Ovary (tissue), 3 donors: ENCODE measurements around the gene TAF11L8.
"Not testable (repeated sequence)": the region's sequence is repeated elsewhere in the genome, so short reads cannot be mapped to it uniquely, and the experiment has no call there.

ENCODE experiments used
- POLR2A ChIP-seq: fragments of 450-650 bp; IDR thresholded peaks from one replicate; pipeline ENCODE4 v1.6.1; 2017; ENCODE audit warnings: antibody characterized with exemption, mild to moderate bottlenecking, moderate library complexity
- TF ChIP-seq, protein P1 (sequence below), 3 donors: fragments of 450-650 bp in 2 of 3; fragments of 200-600 bp in 1 of 3; IDR thresholded peaks; one replicate each; pipeline versions ENCODE4 v1.5.1 to v1.8.0; 2016 to 2022; ENCODE audit warnings: antibody characterized with exemption in 3 of 3, mild to moderate bottlenecking in 1 of 3
- donor health status: DM: no; HTN: no; CAD: no.

- not testable (repeated sequence) for TF ChIP-seq POLR2A
- TF ChIP-seq, protein P1, sequence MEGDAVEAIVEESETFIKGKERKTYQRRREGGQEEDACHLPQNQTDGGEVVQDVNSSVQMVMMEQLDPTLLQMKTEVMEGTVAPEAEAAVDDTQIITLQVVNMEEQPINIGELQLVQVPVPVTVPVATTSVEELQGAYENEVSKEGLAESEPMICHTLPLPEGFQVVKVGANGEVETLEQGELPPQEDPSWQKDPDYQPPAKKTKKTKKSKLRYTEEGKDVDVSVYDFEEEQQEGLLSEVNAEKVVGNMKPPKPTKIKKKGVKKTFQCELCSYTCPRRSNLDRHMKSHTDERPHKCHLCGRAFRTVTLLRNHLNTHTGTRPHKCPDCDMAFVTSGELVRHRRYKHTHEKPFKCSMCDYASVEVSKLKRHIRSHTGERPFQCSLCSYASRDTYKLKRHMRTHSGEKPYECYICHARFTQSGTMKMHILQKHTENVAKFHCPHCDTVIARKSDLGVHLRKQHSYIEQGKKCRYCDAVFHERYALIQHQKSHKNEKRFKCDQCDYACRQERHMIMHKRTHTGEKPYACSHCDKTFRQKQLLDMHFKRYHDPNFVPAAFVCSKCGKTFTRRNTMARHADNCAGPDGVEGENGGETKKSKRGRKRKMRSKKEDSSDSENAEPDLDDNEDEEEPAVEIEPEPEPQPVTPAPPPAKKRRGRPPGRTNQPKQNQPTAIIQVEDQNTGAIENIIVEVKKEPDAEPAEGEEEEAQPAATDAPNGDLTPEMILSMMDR (IDR thresholded peaks at IDR 0.05), result not testable (repeated sequence)
Measured at GRCh38 chr5:17590860-17591259, at the start of gene TAF11L8.
